Measurements from ENCODE around the gene HRG. TPM values are rescaled to one million over a fixed set of nuclear protein-coding genes. Genes with fewer than 3 reads are reported as not detected.
"Not testable (repeated sequence)": the region's sequence is repeated elsewhere in the genome, so short reads cannot be mapped to it uniquely, and the experiment has no call there.

The HRG gene
- total RNA-seq, 2 experiments from 2014 or later = not detected

DNA sequence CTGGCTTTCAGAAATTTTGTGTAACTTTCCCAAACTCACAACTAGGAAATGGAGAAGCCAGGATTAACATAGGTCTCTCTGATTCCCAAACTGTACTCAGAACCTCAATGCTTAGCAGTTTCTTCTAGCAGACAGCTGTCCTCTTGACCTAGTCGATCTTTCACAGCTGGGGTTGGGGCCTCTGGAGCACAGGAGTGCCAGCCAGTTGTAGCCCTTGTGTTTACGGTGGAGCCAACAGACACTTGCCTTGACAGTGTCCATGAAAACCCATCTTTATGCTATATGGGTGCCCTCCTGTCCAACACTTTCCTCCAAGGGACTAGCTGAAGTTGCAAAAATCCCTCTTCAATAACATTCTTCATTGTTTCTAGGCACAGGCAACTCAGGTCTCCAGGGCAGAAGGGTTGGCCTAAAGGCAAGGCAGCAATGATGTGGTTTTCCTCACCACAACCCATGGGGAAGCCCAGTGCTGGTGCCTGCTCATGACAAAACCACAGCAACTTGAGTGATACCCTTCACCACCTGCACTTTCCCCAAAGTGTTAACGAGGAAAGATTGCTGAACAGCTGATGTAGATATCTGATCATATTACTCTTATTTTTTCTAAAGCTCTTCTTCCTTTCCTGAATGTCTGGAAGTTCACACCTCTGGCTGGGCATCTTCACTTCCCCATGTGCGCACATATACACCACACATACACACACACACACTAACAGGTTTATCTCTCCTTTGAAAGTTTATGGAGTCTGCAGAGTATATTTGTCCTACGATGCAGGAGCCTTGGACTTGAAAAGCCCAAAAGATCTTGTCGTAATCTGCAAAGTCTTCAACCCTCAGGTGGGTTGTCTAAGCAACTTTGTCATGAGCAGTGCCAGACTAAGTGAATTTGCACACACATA is 40.3 kb downstream of the HRG start:
- no peak overlapping the region for H3K27ac Mint-ChIP-seq
- no peaks in the 10 kb centered on the region for H3K36me3 Mint-ChIP-seq (ENCODE audit: low read depth)
- POLR2A ChIA-PET = interaction anchor here (0.8 to 1.2 kb wide), 3 partner anchors 67 to 78 kb away, joined by 3 read pairs; partner anchors contain the start of gene EIF4A2
- H3K4me3 Mint-ChIP-seq = no peak overlapping the region
- TF ChIP-seq CTCF (IDR thresholded peaks at IDR 0.05) = no peak
- H3K4me1 Mint-ChIP-seq (ENCODE audit: low read depth) = peaks cover 10% of the 10 kb centered on the region
- DNase-seq (peak; percentile 90), ATAC-seq (peak; percentile 100)
- intact Hi-C loops (cut with micrococcal nuclease) = no loop called here
- CTCF ChIA-PET = interaction anchor here (1.9 kb wide), 1 partner anchor 91 kb away, joined by 8 read pairs; no protein-coding TSS in a partner anchor
- peaks cover 42% of the 10 kb centered on the region for H3K27me3 Mint-ChIP-seq
- no peaks in the 10 kb centered on the region for H3K9me3 Mint-ChIP-seq

DNA sequence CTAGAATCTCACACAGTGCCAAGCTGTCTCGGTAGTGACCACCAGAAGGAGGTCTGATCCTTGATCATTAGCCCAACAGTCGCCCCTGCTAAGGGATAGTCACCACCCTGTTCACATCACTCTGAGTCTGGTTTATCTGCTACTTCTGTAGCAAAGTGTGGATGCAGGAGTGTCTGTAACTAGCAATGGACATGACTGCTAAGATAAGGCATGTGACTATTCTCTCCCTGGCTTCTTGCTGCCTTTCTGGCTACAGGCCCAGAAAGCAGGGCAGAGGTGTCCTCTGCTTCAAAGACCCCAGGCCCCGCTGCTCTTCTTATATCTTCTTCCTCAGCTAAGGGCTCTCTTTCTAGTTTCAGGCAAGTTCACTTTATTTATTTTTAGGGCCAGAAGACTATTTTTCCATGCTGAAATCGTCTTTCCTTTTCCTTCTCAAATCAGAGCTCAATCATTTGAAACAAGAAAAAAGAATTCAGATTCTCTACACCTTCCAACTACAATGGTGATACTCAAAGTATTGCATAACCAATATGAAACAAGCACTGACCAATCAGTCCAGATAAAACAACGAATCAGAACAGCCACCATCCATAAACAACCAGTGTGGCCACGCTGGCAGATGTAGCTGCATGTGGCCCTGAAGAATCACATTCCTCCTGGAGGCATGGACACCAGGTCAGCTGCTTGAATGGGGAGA is 43.3 kb downstream of the HRG start:
- ATAC-seq (no peak), DNase-seq (no peak)
- H3K27me3 Mint-ChIP-seq = peaks cover 29% of the 10 kb centered on the region
- no peak for TF ChIP-seq CTCF (IDR thresholded peaks at IDR 0.05)
- H3K4me1 Mint-ChIP-seq (ENCODE audit: low read depth) = peaks cover 10% of the 10 kb centered on the region
- no peaks in the 10 kb centered on the region for H3K36me3 Mint-ChIP-seq (ENCODE audit: low read depth)
- ChIA-PET POLR2A (interaction anchor here (1.4 kb wide), 1 partner anchor 74 kb away, joined by 6 read pairs; the partner anchor contains the start of gene EIF4A2), CTCF (no interaction called here)
- no peak overlapping the region for H3K4me3 Mint-ChIP-seq
- H3K9me3 Mint-ChIP-seq = no peaks in the 10 kb centered on the region
- H3K27ac Mint-ChIP-seq = no peak overlapping the region
- intact Hi-C loops (cut with micrococcal nuclease) = no loop called here

DNA sequence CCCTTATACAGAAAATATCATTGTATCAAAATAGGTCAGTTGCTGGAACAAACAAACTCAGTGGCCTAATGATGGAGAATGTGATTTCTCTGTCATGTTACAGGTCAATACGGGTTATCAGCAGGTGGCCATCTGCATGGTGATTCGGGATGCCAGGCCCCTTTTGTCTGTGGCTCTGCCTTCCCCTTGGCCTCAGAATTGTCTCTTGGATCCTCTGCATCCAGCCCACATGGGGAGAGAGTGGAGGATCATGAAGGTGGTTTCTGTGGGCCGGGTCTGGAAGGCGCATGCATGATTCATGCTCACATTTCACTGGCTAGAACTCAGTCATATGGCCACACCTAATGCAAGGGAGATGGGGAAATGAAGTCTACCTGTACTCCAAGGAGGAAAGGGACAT is 44.9 kb downstream of the HRG start:
- DNase-seq; ATAC-seq; H3K4me1 Mint-ChIP-seq (ENCODE audit: low read depth); CTCF ChIA-PET; H3K4me3 Mint-ChIP-seq; H3K36me3 Mint-ChIP-seq (ENCODE audit: low read depth); H3K27ac Mint-ChIP-seq; POLR2A ChIA-PET; intact Hi-C loops (cut with micrococcal nuclease); H3K9me3 Mint-ChIP-seq: not testable (repeated sequence)
- peaks cover 21% of the 10 kb centered on the region for H3K27me3 Mint-ChIP-seq

- peaks cover 7% of the 10 kb centered on the region for H3K27me3 Mint-ChIP-seq
- DNase-seq (no peak), ATAC-seq (no peak)
- no peaks in the 10 kb centered on the region for H3K9me3 Mint-ChIP-seq
- H3K4me1 Mint-ChIP-seq (ENCODE audit: low read depth) = peaks cover 2% of the 10 kb centered on the region
- H3K27ac Mint-ChIP-seq = no peak overlapping the region
- ChIA-PET POLR2A (no interaction called here), CTCF (no interaction called here)
- TF ChIP-seq CTCF (IDR thresholded peaks at IDR 0.05) = no peak
- H3K4me3 Mint-ChIP-seq = no peak overlapping the region
- intact Hi-C loops (cut with micrococcal nuclease) = no loop called here
- no peaks in the 10 kb centered on the region for H3K36me3 Mint-ChIP-seq (ENCODE audit: low read depth)
Observed at GRCh38 chr3:186713499-186713898, 47.7 kb downstream of the HRG start.

DNA sequence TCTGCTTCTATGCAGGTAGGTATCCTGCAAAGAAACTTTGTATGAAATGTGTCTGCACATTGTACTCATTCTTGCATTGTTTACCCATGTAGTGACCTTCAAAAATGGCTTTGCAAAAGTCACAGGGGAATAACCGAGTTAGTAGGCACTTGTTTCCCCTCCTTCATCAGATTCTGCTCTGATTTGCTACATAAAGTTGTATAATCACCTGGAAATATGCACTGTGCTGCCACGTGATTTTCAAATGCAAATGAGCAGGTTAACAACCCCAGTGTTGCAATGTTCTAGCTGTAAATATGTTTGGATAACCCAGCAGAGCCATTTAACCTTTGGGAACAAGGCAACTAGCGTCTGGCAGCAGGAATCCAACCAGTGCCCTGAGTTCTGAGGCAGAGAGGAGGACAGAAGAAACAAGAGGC is 51.2 kb downstream of the HRG start, which contains the start of gene KNG1:
TSS of gene KNG1 (plus strand) at position 321 of the 419 bp plus-strand sequence. CDS start 184 bp downstream, outside the sequence.
- intact Hi-C loops (cut with micrococcal nuclease) = no loop called here
- peaks cover 4% of the 10 kb centered on the region for H3K27me3 Mint-ChIP-seq
- DNase-seq (no peak), ATAC-seq (no peak)
- TF ChIP-seq CTCF (IDR thresholded peaks at IDR 0.05) = no peak
- POLR2A ChIA-PET = no interaction called here
- CTCF ChIA-PET = no interaction called here
- H3K36me3 Mint-ChIP-seq (ENCODE audit: low read depth) = no peaks in the 10 kb centered on the region
- no peak within 1 kb of the TSS for H3K4me3 Mint-ChIP-seq
- H3K9me3 Mint-ChIP-seq = no peaks in the 10 kb centered on the region
- H3K4me1 Mint-ChIP-seq (ENCODE audit: low read depth) = peaks cover 3% of the 10 kb centered on the region
- no peak within 1 kb of the TSS for H3K27ac Mint-ChIP-seq
